Measurements from ENCODE around the gene DOK4.

The DOK4 gene

DNA sequence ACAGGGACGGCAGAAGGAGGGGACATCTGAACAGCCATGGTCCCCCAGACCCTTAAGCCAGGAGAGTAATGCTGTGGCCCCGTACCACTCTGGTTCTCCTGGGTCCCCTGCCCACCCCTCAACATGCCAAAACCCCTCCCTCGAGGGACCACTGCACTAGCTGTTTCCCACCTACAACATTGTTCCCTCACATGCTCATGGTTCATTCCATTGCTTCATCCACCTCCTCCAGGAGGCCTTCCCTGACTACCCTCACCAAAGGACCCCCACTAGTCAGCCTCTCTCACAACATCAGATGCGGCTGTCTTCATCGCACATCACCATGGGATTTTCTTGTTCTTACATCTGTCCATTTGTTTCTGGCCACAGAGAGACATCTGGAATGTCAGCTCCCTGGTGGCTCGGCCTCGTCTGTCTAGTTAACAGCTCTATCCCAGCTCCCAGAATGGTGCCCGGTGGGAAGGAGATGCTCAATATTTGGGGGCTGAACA lies 1.7 kb downstream of the DOK4 start:
- peak overlapping the region; percentile 83 for H3K4me3 ChIP-seq (ENCODE audit: low read length)
- TF ChIP-seq, protein P1, sequence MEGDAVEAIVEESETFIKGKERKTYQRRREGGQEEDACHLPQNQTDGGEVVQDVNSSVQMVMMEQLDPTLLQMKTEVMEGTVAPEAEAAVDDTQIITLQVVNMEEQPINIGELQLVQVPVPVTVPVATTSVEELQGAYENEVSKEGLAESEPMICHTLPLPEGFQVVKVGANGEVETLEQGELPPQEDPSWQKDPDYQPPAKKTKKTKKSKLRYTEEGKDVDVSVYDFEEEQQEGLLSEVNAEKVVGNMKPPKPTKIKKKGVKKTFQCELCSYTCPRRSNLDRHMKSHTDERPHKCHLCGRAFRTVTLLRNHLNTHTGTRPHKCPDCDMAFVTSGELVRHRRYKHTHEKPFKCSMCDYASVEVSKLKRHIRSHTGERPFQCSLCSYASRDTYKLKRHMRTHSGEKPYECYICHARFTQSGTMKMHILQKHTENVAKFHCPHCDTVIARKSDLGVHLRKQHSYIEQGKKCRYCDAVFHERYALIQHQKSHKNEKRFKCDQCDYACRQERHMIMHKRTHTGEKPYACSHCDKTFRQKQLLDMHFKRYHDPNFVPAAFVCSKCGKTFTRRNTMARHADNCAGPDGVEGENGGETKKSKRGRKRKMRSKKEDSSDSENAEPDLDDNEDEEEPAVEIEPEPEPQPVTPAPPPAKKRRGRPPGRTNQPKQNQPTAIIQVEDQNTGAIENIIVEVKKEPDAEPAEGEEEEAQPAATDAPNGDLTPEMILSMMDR (conservative IDR thresholded peaks at IDR 0.05; ENCODE audit: low read length) = no peak
- no peak for DNase-seq (ENCODE audit: low read depth)

DNA sequence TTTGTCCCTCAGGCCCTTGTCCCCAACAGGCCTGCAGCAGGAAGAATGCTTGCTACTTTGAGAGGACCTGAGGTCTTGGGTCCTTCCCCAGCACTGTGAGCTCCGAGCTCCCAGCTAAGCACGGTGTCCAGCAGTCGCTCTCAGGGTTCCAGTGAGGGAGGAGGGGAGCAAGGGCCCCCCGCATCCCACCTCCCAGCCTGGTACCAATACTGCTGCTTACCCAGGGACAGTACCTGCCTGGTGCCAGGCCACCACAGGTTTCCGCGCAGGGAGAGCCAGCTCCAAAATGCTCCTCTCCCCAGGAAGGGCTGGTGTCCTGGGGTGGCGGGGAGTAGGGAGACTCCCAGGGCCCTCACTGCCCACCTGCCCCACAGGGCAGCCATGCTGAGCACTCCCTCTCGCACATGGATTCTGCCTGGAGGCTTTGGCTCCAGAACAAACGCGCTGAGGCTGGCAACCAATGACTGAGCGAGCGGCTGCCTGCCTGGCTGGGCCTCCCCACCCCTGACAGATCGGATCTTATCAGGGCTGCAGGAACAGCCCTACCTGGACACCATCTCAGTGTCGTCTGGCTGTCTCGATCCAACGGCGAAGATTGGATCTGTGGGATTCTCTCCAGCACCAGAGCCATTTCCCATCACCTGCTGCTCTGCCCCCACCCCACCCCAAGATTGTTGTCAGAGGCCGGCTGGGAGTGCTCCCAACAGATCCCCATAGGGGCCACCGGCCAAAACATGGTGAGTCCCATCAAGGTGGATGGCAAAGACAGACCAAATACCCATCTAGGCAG lies 2.4 kb downstream of the DOK4 start:
- DNase-seq (ENCODE audit: low read depth) = no peak
- no peak overlapping the region for H3K4me3 ChIP-seq (ENCODE audit: low read length)
- TF ChIP-seq, protein P1 (conservative IDR thresholded peaks at IDR 0.05; ENCODE audit: low read length) = no peak

DNA sequence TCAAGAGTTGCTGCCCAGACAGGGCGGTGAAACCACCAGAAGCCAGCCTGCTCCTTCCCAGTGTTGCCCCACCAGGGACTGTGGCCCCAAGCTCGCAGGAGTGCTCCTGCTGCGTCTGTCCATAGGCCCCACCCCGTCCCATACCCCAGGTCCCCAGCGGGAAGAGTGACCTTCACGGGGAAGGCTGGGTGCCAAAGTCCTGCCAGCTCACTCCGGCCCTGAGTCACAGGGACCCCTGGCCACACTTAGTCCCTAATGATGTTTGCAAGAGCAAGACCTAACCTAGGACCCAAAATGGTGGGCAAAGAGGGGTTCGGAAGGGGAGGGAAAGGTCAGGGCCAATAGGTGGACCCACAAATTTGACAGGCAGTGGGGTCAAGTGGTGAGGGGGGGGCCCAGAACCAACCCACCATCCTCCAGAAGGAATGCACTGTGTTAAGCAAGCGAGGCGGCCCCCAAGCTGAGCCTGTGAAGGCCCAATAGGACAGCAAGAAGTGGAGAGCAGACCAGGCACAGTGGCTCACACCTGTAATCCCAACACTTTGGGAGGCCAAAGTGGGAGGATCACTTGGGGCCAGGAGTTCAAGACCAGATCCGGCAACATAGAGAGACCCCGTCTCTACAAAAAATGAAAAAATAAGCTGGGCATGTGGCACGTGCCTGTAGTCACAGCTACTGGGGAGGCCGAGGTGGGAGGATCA lies 3.3 kb downstream of the DOK4 start:
- TF ChIP-seq, protein P1 (conservative IDR thresholded peaks at IDR 0.05; ENCODE audit: low read length) = no peak
- DNase-seq (ENCODE audit: low read depth) = no peak
- H3K4me3 ChIP-seq (ENCODE audit: low read length) = no peak overlapping the region

DNA sequence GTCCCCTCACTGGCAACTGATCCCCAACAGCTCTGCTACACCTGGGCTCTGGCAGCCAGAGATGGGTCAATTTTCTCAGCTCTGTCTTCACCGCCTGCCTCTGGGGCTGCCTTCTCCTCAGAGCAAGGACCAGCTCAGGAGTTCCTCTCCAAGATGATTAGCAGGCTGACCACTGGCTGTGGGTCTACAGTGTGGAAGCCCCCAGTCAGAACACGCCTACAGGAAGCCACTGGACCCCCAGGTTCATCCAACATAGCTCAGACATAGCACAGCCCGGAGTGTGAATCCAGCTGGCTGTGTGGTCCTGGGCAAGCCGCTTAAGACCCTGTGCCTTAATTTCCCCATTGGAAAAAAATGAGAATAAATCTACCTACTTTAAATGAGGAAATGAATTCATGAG lies 4.9 kb downstream of the DOK4 start:
- H3K4me3 ChIP-seq (ENCODE audit: low read length) = no peak overlapping the region
- no peak for DNase-seq (ENCODE audit: low read depth)
- TF ChIP-seq, protein P1 (conservative IDR thresholded peaks at IDR 0.05; ENCODE audit: low read length) = no peak

DNA sequence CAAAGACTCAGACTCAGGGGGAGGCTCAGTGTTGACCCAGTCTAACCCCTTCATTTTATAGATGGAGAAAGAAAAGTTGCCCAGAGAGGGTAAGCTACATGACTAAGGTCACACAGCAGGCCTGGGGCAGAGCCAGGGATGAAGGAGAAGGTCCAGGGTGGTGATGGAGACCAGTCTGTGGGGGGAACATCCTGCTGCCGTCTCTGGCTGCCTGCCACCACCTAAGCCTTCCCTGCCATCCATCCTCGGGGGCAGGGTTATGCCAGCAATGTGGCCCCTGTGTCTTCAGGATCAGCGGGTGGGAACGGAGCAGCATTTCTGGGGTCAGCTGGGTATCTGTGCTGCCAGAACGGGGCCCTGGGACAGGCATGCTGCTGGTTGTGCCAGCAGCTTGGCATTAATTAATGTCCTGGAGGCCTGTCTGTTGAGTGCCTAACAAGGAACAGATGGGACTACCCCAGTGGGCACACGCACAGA lies 5.5 kb downstream of the DOK4 start:
- TF ChIP-seq, protein P1 (conservative IDR thresholded peaks at IDR 0.05; ENCODE audit: low read length) = no peak
- H3K4me3 ChIP-seq (ENCODE audit: low read length) = no peak overlapping the region
- DNase-seq (ENCODE audit: low read depth) = no peak

DNA sequence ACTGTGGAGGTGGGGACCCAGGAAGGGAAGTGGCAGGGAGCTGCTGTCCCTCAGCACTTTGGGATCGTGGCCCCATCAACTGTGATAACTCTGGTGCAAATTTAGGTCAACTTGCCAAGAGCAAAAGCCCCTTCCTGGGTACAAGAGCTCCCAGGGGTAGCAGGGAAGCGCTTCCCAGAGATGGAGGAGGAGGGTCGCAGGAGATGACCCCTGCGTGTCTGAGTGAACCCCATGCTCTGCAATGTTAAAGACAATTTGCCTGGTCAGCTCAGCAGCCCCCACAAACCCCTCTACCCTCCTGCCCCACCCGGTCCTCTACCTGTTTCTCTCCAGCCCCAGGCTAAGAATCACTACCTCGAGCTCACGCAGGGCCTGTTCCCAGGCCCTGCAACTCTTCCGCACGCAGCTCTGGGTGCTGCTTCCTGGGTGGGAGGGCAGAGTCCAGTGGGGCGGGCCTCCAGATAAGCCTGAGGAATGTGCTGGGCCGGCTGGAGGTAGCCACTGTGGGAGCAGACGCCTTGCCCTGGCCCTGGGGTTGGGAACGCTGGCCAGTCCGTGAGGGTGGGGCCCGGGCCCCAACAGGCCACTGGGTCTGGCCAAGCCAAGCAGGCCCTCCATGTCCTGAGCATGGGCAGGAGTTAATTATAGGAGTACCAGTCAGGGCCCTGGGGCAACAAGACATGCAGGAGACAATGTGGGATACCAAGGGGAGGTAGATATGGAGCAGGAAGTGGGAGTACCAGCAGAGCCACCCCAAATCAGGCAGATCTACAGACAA lies 6.1 kb downstream of the DOK4 start:
- DNase-seq (ENCODE audit: low read depth) = peak; percentile 69
- TF ChIP-seq, protein P1 (conservative IDR thresholded peaks at IDR 0.05; ENCODE audit: low read length) = no peak
- peak overlapping the region; percentile 58 for H3K4me3 ChIP-seq (ENCODE audit: low read length)
